CD4-positive, alpha-beta T cell treated with Interferon alpha-2 for 1 hour (primary cell): ENCODE measurements around the gene LHPP.

Source experiments
- DNase-seq, 2 donors: peaks; one replicate each; pipeline ENCODE4 v3.0.0-alpha.2; 2020 to 2022

The LHPP gene

DNA sequence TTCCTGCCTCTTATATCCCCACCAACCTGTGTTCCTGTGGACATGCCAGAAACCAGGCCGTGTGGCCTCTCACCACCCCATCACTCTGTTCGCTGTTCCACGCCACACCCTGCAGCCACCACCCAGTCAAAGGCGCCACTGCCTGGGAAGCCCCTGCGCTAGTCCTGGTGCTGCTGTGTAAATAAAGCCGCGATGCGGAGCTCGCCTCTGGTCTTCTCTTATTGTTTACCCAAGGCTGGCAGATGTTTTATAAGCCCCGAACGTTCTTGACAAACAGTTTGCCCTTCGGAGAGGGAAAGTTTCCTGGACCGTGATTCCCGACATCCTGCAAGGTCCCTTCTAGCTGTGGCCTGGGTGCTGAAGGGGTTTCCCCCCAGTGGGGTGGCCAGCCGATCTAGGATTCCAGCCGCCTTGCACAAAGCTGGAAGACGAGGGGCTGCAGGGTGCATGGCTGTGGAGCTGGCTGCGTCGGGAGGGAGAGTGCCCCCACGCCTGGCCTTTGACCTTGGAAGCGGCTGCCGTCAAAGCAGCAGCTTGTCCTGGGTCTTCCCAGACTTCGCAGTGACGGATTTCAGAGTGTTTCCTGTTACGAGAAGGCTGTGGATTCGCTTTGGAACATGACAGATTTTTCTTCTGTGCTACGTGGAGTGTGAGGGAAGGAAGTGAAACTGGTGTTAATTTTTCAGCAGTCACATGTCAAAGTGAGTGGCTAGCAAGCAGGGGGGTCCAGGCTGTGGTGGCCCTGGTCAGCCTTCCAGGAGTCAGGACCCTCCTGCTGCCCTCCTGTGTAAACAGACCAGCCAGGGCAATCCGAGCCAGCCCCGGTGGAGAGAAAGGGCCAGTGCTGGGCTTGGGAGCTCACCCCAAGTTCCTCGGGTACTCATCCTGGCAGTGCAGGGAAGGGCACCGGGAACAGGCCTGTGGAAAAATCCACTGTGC lies 61.6 kb downstream of the LHPP start:
- DNase-seq, result peak; percentile 8 to 27

DNA sequence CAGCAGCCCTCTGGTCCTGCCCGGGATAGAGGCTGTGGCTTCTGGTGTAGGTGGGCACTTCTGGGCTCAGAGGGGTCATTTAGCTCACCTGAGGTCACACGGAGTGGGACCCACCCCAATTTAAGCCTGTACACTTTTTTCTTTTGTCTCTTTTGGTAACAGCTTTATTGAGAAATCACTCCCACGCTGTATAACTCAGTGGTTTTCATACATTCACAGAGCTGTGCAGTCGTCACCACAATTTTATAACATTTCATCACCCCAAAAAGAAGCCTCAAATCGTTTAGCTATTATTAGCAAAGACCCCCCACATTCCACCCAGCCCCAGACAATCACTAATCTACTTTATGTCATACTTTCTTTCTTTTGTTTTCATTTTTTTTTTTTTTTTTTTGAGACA lies 62.3 kb downstream of the LHPP start:
- no peak for DNase-seq

DNA sequence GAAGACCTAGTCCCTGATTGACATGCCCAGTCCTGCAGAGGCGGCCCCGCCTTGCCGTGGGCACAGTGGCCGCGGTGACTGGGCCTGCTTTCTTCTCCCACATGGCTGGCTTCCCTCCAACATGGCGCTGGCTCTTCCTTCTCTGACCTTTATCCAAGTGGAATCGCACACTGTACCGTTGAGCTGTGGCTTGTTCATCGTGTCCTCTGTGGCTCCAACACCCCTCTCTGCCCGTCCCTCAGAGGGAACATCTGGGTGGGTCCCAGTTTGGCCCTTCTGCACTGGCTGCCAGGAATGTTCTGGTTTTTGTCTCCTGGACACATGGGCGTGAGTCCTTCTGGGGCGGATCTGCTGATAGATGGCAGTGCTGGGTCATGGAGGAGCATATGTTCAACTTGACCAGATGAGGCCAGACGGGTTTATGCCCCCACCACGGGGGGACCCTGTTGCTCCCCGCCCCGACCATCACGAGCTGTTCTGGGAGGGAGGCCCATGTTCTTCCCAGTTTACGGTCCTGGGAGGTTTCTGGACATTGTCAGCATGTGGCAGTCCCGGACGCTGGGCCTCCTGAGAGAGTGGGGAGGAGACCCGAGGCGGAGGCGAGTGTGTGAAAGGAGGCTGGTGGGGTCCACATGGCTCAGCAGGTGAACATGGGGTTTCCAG lies 63.5 kb downstream of the LHPP start:
- no peak for DNase-seq

- DNase-seq, result no peak
Observed at GRCh38 chr10:124525751-124526600, 64.4 kb downstream of the LHPP start.

- DNase-seq, result no peak
Observed at GRCh38 chr10:124526621-124527267, 65.1 kb downstream of the LHPP start.

DNA sequence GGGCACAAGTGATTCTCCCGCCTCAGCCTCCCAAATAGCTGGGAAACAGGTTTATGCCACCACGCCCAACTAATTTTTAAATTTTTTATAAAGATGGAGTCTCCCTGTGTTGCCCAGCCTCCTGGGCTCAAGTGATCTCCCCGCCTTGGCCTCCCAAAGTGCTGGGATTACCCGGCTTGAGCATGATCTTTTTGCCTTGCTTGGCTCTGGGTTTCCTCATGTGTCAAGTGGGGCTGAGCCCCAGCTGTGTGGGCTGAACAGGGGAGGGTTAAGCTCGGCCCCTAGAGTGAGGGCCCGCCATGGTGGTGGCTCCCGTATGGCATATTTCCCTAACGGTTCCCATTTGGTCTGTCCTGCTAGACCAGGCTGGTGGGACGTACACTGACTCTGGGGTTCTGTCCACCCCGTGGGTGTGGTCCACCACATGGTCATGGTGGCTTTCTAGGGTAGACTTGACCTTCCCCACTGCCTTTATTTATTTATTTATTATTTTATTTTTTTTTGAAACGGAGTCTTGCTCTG lies 66.3 kb downstream of the LHPP start:
- no peak for DNase-seq

- DNase-seq, result no peak
Observed at GRCh38 chr10:124529661-124530214, 68.1 kb downstream of the LHPP start.

DNA sequence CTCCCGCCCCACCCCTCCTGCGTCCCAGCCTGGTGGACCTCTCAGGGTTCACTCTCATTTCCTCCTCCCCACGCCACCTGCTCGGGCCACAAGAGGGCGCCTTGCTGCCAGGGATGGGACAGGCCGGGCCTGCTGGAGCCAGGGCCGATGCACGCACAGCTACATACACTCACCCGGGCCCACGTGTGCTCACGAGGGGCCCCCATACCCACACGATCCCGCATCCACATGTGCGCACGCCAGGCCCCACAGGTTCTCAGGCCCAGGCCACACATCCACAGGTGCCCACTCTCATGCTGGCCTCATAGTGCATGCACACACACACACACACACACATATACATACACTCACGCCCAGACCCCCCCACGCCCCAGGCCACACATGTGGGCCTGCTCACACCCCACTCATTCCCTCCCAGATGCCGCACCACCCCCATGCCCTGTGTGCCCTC lies 68.6 kb downstream of the LHPP start:
- peak; percentile 85 to 88 for DNase-seq

DNA sequence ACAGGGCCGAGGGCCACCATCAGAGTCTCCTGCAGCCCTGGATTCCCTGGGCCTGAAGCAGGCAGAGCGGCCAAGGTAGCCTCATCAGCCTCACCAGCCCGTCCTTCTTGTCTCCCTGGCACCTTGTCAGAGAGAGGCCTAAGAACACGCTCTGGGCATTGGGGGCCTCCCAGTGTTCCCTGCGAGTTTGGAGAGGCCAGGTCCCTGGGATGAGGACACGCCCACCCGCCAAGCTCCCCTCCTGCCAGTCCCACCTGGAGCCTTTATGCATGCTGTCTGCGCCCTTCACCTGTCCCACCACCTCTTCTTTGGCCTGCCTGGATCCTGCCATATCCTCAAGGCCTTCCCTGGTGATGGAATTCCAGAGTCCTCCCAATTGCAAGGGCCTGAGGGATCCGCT lies 69.2 kb downstream of the LHPP start:
- DNase-seq, result no peak

DNA sequence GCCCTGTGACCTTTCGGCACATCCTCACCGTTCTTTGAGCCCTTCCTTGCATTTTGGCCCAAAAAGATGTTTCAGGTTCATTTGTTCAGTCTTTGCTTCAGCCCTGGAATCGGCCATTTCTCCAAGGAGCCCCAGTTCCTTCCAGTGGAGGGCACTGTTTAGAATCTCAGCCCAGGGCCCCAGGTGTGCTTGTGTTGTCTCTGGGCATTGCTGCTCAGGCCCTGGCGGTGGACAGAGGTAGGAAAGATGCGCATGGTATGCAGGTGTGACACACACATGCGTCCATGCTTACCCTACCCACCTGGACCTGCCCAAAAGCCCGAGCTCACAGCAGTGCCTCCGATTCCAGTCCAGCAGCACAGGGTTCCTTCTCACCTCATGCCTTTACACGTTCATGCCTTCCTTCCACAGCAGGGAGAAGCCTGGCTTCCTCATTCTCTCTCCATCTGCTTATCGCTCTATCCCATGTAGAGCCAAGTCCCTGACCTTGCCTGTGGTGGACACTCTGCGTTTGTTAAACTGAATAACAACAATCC lies 70.6 kb downstream of the LHPP start:
- no peak for DNase-seq

- DNase-seq, result no peak
Observed at GRCh38 chr10:124532788-124533187, 71.2 kb downstream of the LHPP start.

GRCh38 chr10:124533266-124533665 lies 71.6 kb downstream of the LHPP start:
- DNase-seq, result no peak

DNA sequence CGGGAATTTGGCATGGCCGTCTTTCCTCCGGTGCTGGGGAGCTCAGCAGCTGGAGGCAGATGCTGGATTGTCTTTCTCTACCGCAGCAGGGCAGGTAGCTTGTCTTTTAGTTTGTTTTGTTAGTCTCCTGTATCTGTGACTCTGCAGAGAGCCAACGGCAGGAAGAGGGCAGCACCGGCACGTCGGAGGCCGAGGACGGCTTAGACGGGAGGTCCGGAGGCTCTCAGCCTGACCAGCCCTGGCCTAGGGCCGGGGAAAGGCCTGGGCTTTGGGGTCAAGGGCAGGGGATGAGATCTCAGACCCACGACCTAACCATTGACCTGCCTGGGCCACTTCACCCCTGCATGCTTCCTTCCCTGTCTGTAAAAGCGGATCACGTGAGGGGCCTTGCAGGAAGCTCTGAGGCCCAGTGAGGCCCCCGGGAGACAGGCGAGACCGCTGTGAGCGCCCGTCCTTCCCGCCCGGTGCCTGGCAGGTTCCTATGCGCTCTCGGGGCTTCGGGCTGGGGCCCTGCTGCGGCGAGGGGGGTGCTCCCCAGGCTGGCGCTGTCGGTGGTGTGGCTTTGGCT lies 72.7 kb downstream of the LHPP start:
- DNase-seq, result peak in 1 of 2 donors; percentile 30

DNA sequence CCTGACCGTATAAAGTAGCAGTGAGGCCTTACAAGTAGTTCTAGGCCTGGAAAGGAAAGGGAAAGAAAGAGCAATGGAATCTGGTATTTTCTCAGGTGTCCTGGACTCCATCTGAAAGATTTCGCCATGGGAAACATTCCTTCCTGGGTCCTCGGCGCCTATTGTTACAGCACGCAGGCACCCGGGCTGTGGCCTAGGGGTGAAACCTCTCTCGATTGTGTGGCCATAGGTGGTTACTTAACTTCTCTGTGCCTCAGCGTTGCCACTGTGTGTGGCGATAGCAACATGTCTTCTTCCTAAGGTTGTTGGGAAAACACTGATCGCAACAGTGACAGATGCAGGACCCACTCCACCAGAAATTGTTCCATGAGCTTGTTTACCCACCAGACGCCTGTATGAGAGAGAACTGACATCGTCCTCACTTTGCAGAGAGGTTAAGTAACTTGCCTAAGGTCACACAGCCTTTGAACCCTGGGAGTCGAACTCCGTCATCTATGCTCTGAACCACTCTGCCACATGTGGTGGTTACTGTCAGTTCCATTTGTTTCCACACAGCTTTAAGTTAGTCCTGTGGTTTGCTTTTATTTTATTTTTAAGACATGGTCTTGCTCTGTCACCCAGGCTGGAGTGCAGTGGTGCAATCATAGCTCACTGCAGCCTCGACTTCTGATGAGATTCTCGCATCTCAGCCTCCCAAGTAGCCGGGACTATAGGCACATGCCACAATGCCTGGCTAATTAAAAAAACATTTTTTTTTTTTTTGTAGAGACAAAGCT lies 73.4 kb downstream of the LHPP start:
- no peak for DNase-seq

- DNase-seq, result no peak
Observed at GRCh38 chr10:124535731-124536495, 74.3 kb downstream of the LHPP start.

GRCh38 chr10:124536496-124537050 lies 75.0 kb downstream of the LHPP start:
- no peak for DNase-seq

DNA sequence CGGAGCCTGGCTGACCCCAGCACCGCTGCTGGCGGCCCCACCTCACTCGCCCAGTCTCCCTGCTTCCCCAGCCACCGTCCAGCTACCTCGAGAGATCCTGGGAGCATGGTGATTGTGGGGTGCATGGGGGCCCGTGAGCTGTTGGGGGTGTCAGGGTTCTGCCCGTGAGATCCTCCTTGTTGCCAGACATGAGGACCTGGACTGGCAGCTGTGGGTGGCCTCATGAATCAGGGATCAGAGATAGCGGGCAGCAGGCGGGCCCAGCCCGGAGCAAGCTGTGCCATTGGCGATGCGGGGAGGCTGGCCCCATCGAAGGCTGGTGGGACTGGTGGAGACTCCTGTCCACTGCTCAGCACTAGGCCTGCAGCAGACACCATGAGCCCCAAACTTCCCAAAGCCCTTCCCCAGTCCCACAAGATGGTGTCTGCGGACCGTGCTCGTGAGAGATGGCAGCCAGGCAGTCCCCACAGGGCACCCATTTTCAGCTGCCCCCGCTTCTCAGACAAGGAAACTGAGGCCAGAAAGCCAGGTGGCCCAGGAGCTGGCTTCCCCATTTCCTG lies 75.6 kb downstream of the LHPP start:
- no peak for DNase-seq

DNA sequence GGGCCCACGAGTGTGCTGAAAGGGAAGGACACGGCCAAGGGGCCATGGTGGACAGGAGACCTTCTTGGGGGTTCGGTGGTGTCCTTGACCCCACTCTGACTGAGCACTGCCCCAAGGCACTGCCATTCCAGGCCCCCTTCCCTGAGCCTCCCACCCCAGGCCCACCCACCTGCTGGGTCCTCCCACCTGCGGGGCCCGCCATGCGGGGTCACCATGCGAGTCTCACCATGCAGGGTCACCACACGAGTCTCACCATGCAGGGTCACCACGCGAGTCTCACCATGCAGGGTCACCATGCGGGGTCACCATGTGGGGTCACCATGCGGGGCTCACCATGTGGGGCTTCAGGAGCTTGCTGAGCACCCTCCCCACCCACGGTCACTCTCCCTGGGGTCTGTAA lies 76.3 kb downstream of the LHPP start:
- DNase-seq, result no peak

- DNase-seq, result no peak
Observed at GRCh38 chr10:124538706-124539105, 77.1 kb downstream of the LHPP start.
